ENCODE results near the gene AK5.

GRCh38 chr1:77300566-77300965, 18.7 kb downstream of the AK5 start:
- no peak for TF ChIP-seq POLR2A (IDR thresholded peaks at IDR 0.05; ENCODE audit: low read depth, low read length)
- TF ChIP-seq CTCF (conservative IDR thresholded peaks at IDR 0.05; ENCODE audit: low read depth, low read length): no peak
- TF ChIP-seq CHD1 (IDR thresholded peaks at IDR 0.05; ENCODE audit: low read depth, low read length): no peak
- TF ChIP-seq RAD21 (IDR thresholded peaks at IDR 0.05; ENCODE audit: low read length): no peak
- no peak for TF ChIP-seq CEBPB (IDR thresholded peaks at IDR 0.05; ENCODE audit: low read depth, low read length)
- no peak for TF ChIP-seq ELK1 (IDR thresholded peaks at IDR 0.05; ENCODE audit: borderline replicate concordance, low read depth, low read length)
- no peak for TF ChIP-seq RFX5 (IDR thresholded peaks at IDR 0.05; ENCODE audit: low read depth, low read length)
- TF ChIP-seq BHLHE40 (IDR thresholded peaks at IDR 0.05; ENCODE audit: low read depth, low read length): no peak
